Heart left ventricle (tissue), 13 donors: ENCODE results near the gene TNKS1BP1.

ENCODE experiments used
- CTCF ChIP-seq, 12 donors: fragments of 200-600 bp; sonication (generic) in 4 of 12; IDR thresholded peaks; one replicate each; pipeline versions ENCODE4 v1.5.0 to v1.8.0; 2018 to 2022; ENCODE audit warnings: antibody characterized with exemption in 12 of 12, mild to moderate bottlenecking in 5 of 12
- POLR2A ChIP-seq, 2 donors: fragments of 450-650 bp; IDR thresholded peaks; one replicate each; pipeline ENCODE4 v1.6.1; 2017; ENCODE audit warnings: antibody characterized with exemption in 2 of 2, mild to moderate bottlenecking in 2 of 2, moderate library complexity in 2 of 2
- donor health status: ischemic (EF 13 %, LVEDD 7.1; RV severe dilation, severe dysfunction).
- donor health status: DM: no; HTN: yes; CAD: no.
- donor health status: DM: no; HTN: no; CAD: no.
- donor health status: ischemic (EF 25% LVEDD 6.9; RV normal size, moderate dysfunction).
- donor health status: ischemic (EF 25% LVEDD 5.7; RV mildly dilated, moderate dysfunction).
- donor health status: ischemic (EF 35%, LVEDD 5.7; RV mildly dilated, moderate dysfunction).
- donor health status: nonischemic (EF 11% LVEDD 7.7; RV severe dilation, severe dysfunction).
- donor health status: DM: yes; HTN: yes; CAD: no.
- donor health status: PGD.
- donor health status: ischemic (EF 29% LVEDD 5.4; RV normal size, mild dysfunction).
- donor health status: nonischemic (EF 23%, LVEDD 6.1; RV moderate dilation, normal function).

DNA sequence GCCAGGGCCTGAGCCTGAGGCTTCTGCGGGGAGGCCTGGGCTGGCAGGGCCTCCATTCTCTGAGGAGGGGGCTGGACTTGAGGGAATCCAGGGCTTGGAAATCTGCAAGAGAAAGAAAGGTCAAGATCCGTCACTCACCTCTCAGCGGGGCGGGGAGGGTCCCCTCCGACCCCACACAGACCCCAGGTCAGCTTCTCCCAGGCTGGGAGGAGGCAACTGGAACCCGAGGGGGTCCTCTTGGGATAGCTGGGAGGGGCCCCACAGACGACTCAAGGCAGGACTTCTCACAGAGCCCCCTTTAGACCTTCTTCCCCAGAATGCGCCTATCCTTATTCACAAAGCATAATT, 11.0 kb downstream of the TNKS1BP1 start:
- no peak for TF ChIP-seq CTCF (IDR thresholded peaks at IDR 0.05)
- no peak for TF ChIP-seq POLR2A (IDR thresholded peaks at IDR 0.05)
